Endothelial cell of coronary artery (primary cell): ENCODE measurements around the gene FAM9C. TPM values are rescaled to one million over a fixed set of nuclear protein-coding genes. Genes with fewer than 3 reads are reported as not detected.

Experiments used
- total RNA-seq: library from RNA; depleted of rRNA; stranded (reverse); fragments of >200 nt; gene quantifications from 2 replicates; pipeline ENCODE4 v1.2.3, GENCODE V29; 2014

Gene FAM9C
- not detected in 2 replicates for total RNA-seq

GRCh38 chrX:13044441-13044840, at the start of gene FAM9C:
Gene FAM9C (minus strand): TSS chrX:13044620. CDS start chrX:13043789, 831 bp downstream.

Other genes with a start within 250 kb of the FAM9C start
- gene TLR7, start 177.5 kb downstream of the FAM9C start, total RNA-seq = not detected in 2 replicates
- gene TLR8, start 138.0 kb downstream of the FAM9C start, total RNA-seq = not detected in 2 replicates
- gene TMSB4X, start 69.5 kb downstream of the FAM9C start, total RNA-seq = 15,561 and 16,202 TPM in 2 replicates